SKM-1 (cell line): ENCODE measurements around the gene MTHFD1L.

Source experiments
- DNase-seq: peaks from one replicate; lab custom pipeline; 2025; ENCODE audit not compliant: unreplicated experiment; lab: John Stamatoyannopoulos, UW

The MTHFD1L gene

GRCh38 chr6:150987371-150987828, 121.9 kb downstream of the MTHFD1L start:
- no peak for DNase-seq

- no peak for DNase-seq
Observed at GRCh38 chr6:150987855-150988464, 122.5 kb downstream of the MTHFD1L start.

GRCh38 chr6:150991487-150991886, 126.0 kb downstream of the MTHFD1L start:
- no peak for DNase-seq

- DNase-seq, result no peak
Observed at GRCh38 chr6:150992262-150992661, 126.8 kb downstream of the MTHFD1L start.

- no peak for DNase-seq
Observed at GRCh38 chr6:150992703-150993102, 127.2 kb downstream of the MTHFD1L start.

GRCh38 chr6:150993253-150993652, 127.8 kb downstream of the MTHFD1L start:
- no peak for DNase-seq

GRCh38 chr6:150994026-150994425, 128.5 kb downstream of the MTHFD1L start:
- DNase-seq, result no peak

GRCh38 chr6:150996968-150997367, 131.5 kb downstream of the MTHFD1L start:
- DNase-seq, result no peak

GRCh38 chr6:150999107-150999506, 133.6 kb downstream of the MTHFD1L start:
- DNase-seq, result no peak

- DNase-seq, result no peak
Observed at GRCh38 chr6:150999576-150999975, 134.1 kb downstream of the MTHFD1L start.

- no peak for DNase-seq
Observed at GRCh38 chr6:151001387-151002056, 136.0 kb downstream of the MTHFD1L start.

- no peak for DNase-seq
Observed at GRCh38 chr6:151002057-151002450, 136.6 kb downstream of the MTHFD1L start.

GRCh38 chr6:151002491-151002935, 137.0 kb downstream of the MTHFD1L start:
- DNase-seq, result no peak

- DNase-seq, result no peak
Observed at GRCh38 chr6:151004383-151005024, 139.0 kb downstream of the MTHFD1L start.

- DNase-seq, result no peak
Observed at GRCh38 chr6:151005164-151005563, 139.7 kb downstream of the MTHFD1L start.

- no peak for DNase-seq
Observed at GRCh38 chr6:151005896-151006632, 140.6 kb downstream of the MTHFD1L start.

- DNase-seq, result no peak
Observed at GRCh38 chr6:151007076-151007475, 141.6 kb downstream of the MTHFD1L start.

GRCh38 chr6:151007922-151008321, 142.4 kb downstream of the MTHFD1L start:
- no peak for DNase-seq

- DNase-seq, result no peak
Observed at GRCh38 chr6:151008425-151008824, 142.9 kb downstream of the MTHFD1L start.

- no peak for DNase-seq
Observed at GRCh38 chr6:151009576-151009975, 144.1 kb downstream of the MTHFD1L start.

GRCh38 chr6:151010071-151010470, 144.6 kb downstream of the MTHFD1L start:
- no peak for DNase-seq
